Right lobe of liver (tissue), 4 donors: Measurements from ENCODE around the gene PKLR.

Experiments
- POLR2A ChIP-seq: fragments of 450-650 bp; IDR thresholded peaks from one replicate; pipeline ENCODE4 v1.6.1; 2017; ENCODE audit warnings: antibody characterized with exemption, mild to moderate bottlenecking
- TF ChIP-seq, protein P1 (sequence below), 4 donors: fragments of 200-600 bp in 3 of 4; fragments of 450-650 bp in 1 of 4; IDR thresholded peaks; one replicate each; pipeline versions ENCODE4 v1.5.1 to v1.8.0; 2016 to 2022; ENCODE audit warnings: antibody characterized with exemption in 4 of 4, mild to moderate bottlenecking in 2 of 4
- donor health status: DM: no; HTN: no; CAD: no.
- donor health status: DM: no; HTN: no; CAD: no.
- donor health status: DM: no; HTN: yes; CAD: no.

DNA sequence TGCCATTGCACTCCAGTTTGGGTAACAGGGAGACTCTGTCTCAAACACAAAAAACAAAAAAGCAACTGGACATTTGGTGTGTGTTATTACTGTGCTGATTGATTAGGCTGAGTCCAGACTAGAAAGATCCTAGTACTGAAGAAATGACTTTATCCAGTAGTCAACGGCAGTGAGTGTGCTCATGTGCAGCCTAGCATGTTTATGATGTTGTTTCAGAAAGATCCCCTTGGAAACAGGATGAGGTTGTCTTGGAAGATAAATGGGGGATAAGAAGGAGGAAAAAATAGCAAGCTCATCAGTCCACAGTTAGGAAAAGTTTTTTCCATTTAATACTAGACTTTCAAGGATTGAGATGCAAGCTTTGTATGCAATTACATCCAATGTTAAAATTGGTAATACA, 33.7 kb upstream of the PKLR start:
- TF ChIP-seq, protein P1, sequence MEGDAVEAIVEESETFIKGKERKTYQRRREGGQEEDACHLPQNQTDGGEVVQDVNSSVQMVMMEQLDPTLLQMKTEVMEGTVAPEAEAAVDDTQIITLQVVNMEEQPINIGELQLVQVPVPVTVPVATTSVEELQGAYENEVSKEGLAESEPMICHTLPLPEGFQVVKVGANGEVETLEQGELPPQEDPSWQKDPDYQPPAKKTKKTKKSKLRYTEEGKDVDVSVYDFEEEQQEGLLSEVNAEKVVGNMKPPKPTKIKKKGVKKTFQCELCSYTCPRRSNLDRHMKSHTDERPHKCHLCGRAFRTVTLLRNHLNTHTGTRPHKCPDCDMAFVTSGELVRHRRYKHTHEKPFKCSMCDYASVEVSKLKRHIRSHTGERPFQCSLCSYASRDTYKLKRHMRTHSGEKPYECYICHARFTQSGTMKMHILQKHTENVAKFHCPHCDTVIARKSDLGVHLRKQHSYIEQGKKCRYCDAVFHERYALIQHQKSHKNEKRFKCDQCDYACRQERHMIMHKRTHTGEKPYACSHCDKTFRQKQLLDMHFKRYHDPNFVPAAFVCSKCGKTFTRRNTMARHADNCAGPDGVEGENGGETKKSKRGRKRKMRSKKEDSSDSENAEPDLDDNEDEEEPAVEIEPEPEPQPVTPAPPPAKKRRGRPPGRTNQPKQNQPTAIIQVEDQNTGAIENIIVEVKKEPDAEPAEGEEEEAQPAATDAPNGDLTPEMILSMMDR (IDR thresholded peaks at IDR 0.05) = no peak
- no peak for TF ChIP-seq POLR2A
